ENCODE results near the gene MACROD2. TPM values are rescaled to one million over a fixed set of nuclear protein-coding genes. Genes with fewer than 3 reads are reported as not detected.

MACROD2 gene
- total and polyA plus RNA-seq, 9 donors = 2.0 to 4.9 (median 3.1) TPM

- Histone ChIP-seq H3K27me3 (ENCODE audit: control insufficient read depth, insufficient read depth, low read length) (no peaks in the 10 kb centered on the region), H3K36me3 (ENCODE audit: control insufficient read depth, insufficient read depth, low read length) (no peaks in the 10 kb centered on the region), H3K4me1 (ENCODE audit: control insufficient read depth, insufficient read depth, low read length) (no peaks in the 10 kb centered on the region), H3K4me3 (ENCODE audit: low read length) (no peak overlapping the region), H3K27ac (ENCODE audit: low read length) (no peak overlapping the region), H3K9me3 (replicated peaks; ENCODE audit: control insufficient read depth, low read depth, low read length) (peaks cover 8% of the 10 kb centered on the region)
- peak; percentile 77 for DNase-seq
- WGBS (ENCODE audit: insufficient coverage) = 43% methylated on average over 1 of the region's 2 CpGs
Observed at GRCh38 chr20:15930311-15931305, 1935.3 kb downstream of the MACROD2 start.

DNA sequence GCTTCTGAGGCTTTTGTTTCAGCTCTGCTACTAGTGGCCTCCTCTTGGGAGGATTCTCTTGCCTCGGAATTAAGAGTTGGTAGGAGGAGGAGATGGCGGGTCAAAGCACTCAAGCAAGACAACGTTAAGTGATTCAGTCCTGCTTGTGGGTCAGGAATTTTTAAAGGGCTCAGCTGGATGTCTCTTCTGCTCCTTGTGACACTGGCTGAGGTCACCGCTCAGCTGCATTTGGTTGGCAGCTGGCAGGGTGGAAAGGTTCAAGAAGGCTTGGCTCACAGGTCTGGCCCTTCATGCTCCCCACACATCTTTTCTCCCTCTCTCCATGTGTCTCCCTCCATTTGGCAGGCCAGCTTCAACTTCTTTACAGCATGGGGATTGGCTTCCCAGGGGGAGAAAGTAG is 1936.6 kb downstream of the MACROD2 start:
- DNase-seq = no peak
- Histone ChIP-seq H3K36me3 (ENCODE audit: control insufficient read depth, insufficient read depth, low read length) (no peaks in the 10 kb centered on the region), H3K27me3 (ENCODE audit: control insufficient read depth, insufficient read depth, low read length) (no peaks in the 10 kb centered on the region), H3K27ac (ENCODE audit: low read length) (no peak overlapping the region), H3K4me1 (ENCODE audit: control insufficient read depth, insufficient read depth, low read length) (no peaks in the 10 kb centered on the region), H3K9me3 (replicated peaks; ENCODE audit: control insufficient read depth, low read depth, low read length) (peaks cover 8% of the 10 kb centered on the region), H3K4me3 (ENCODE audit: low read length) (no peak overlapping the region)
- 85% methylated on average over 3 of the region's 4 CpGs for WGBS (ENCODE audit: insufficient coverage)

DNA sequence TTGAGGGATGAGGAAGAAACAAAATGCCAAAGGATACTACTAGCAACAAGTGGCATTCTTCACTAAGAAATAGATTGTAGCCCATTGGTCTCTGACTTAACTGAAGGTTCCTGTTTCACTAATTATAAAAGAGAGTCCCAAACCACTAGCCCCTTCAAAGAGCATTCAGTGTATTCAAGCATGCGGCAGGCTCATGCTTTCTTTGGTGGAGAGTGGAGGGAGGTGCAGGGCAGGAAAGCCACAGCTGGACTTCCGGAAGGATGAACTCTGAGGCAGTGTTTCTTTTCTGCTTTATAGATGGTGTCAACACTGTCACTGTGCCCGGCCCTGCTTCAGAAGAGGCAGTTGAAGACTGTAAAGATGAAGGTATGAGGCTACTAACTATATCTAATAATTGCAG is 1941.9 kb downstream of the MACROD2 start:
- H3K4me1 ChIP-seq (ENCODE audit: control insufficient read depth, insufficient read depth, low read length) = peaks cover 2% of the 10 kb centered on the region
- WGBS (ENCODE audit: insufficient coverage) = no CpG with 5 or more reads among the region's 3 CpGs

DNA sequence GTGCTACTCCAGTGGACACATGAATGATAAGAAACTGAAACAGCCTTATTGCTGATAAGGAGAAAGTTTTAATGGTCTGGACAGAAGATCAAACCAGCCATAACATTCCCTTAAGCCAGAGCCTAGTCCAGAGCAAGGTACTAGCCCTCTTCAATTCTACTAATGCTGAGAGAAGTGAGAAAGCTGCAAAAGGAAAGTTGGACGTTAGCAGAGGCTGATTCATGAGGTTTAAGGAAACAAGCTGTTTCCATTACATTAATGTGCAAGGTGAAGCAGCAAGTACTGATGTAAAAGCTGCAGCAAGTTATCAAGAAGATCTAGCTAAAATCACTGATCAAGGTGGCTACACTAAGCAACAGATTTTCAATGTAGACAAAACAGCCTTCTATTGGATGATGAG is 1943.5 kb downstream of the MACROD2 start:
- H3K4me1 ChIP-seq (ENCODE audit: control insufficient read depth, insufficient read depth, low read length) = peaks cover 2% of the 10 kb centered on the region
- no peaks in the 10 kb centered on the region for H3K27me3 ChIP-seq (ENCODE audit: control insufficient read depth, insufficient read depth, low read length)
- H3K4me3 ChIP-seq (ENCODE audit: low read length) = no peak overlapping the region
- H3K9me3 ChIP-seq (replicated peaks; ENCODE audit: control insufficient read depth, low read depth, low read length) = peaks cover 9% of the 10 kb centered on the region
- no peak overlapping the region for H3K27ac ChIP-seq (ENCODE audit: low read length)
- WGBS (ENCODE audit: insufficient coverage) = no CpG with 5 or more reads among the region's 1 CpG
- DNase-seq = no peak
- H3K36me3 ChIP-seq (ENCODE audit: control insufficient read depth, insufficient read depth, low read length) = no peaks in the 10 kb centered on the region

More for the DNA sequence above, 1941.9 kb downstream of the MACROD2 start:
- Histone ChIP-seq H3K9me3 (replicated peaks; ENCODE audit: control insufficient read depth, low read depth, low read length) (peaks cover 10% of the 10 kb centered on the region), H3K4me3 (ENCODE audit: low read length) (no peak overlapping the region), H3K27ac (ENCODE audit: low read length) (no peak overlapping the region), H3K36me3 (ENCODE audit: control insufficient read depth, insufficient read depth, low read length) (no peaks in the 10 kb centered on the region), H3K27me3 (ENCODE audit: control insufficient read depth, insufficient read depth, low read length) (no peaks in the 10 kb centered on the region)
- DNase-seq = no peak

DNA sequence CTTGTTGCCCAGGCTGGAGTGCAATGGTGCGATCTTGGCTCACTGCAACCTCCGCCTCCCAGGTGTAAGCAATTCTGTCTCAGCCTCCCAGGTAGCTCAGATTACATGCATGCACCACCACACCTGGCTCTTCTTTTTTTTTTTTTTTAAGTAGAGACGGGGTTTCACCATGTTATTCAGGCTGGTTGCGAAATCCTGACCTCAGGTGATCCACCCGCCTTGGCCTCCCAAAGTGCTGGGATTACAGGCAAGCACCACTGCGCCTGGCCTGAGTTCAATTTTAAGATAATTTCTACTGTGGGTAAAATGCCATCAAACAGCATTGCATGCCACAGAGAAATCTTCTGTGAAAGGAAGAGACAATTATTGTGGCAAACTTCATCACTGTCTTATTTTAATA is 1944.8 kb downstream of the MACROD2 start:
- no peak for DNase-seq
- 93% methylated on average over 2 of the region's 6 CpGs for WGBS (ENCODE audit: insufficient coverage)
- Histone ChIP-seq H3K4me3 (ENCODE audit: low read length) (no peak overlapping the region), H3K4me1 (ENCODE audit: control insufficient read depth, insufficient read depth, low read length) (peaks cover 2% of the 10 kb centered on the region), H3K36me3 (ENCODE audit: control insufficient read depth, insufficient read depth, low read length) (no peaks in the 10 kb centered on the region), H3K9me3 (replicated peaks; ENCODE audit: control insufficient read depth, low read depth, low read length) (peaks cover 9% of the 10 kb centered on the region), H3K27ac (ENCODE audit: low read length) (no peak overlapping the region), H3K27me3 (ENCODE audit: control insufficient read depth, insufficient read depth, low read length) (no peaks in the 10 kb centered on the region)

- no peaks in the 10 kb centered on the region for H3K27me3 ChIP-seq (ENCODE audit: control insufficient read depth, insufficient read depth, low read length)
- H3K9me3 ChIP-seq (replicated peaks; ENCODE audit: control insufficient read depth, low read depth, low read length) = peaks cover 9% of the 10 kb centered on the region
- H3K4me1 ChIP-seq (ENCODE audit: control insufficient read depth, insufficient read depth, low read length) = peaks cover 2% of the 10 kb centered on the region
- DNase-seq = peak; percentile 42
- H3K27ac ChIP-seq (ENCODE audit: low read length) = no peak overlapping the region
- WGBS (ENCODE audit: insufficient coverage) = 43% methylated on average over 1 of the region's 1 CpG
- H3K4me3 ChIP-seq (ENCODE audit: low read length) = no peak overlapping the region
- H3K36me3 ChIP-seq (ENCODE audit: control insufficient read depth, insufficient read depth, low read length) = no peaks in the 10 kb centered on the region
Observed at GRCh38 chr20:15942130-15942529, 1946.8 kb downstream of the MACROD2 start.

DNA sequence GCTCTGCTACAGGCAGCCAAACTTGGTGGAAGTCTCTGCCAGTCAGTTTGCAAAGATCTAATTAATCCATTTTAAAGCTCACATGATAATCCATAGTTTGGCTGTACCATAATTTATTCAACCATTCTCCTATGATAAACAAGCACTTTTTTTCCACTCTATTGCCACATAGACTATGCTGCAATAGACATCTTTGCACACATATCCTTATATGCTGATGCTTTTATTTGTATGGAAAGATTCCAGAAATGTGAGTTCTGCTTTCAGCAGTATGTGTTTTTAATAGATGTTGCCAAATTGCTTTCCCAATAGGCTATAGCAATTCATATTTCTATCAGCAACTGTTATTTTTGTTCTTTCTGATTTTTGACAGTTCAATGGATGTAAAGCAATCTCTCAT is 1950.0 kb downstream of the MACROD2 start:
- DNase-seq = peak; percentile 29
- Histone ChIP-seq H3K27me3 (ENCODE audit: control insufficient read depth, insufficient read depth, low read length) (no peaks in the 10 kb centered on the region), H3K9me3 (replicated peaks; ENCODE audit: control insufficient read depth, low read depth, low read length) (no peaks in the 10 kb centered on the region), H3K4me3 (ENCODE audit: low read length) (no peak overlapping the region), H3K36me3 (ENCODE audit: control insufficient read depth, insufficient read depth, low read length) (no peaks in the 10 kb centered on the region), H3K27ac (ENCODE audit: low read length) (no peak overlapping the region), H3K4me1 (ENCODE audit: control insufficient read depth, insufficient read depth, low read length) (peaks cover 2% of the 10 kb centered on the region)

DNA sequence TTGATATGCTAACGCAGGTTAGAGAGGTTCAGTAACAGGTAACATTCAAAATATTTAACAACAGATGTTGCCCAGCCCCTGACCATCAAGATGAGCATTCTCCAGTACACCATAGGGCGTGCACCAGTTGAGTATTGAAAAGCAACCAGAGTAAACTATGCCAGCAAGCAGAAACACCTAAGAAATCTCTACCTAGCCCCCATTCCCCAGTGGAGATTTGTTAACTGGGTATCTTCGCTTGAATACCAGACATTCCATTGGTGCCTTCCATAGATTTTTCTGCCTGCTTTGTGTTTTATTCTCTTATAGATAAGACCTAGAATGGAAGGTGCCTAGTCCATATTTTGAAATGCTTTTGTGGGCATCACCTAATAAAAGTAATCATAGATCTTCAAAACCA is 1954.1 kb downstream of the MACROD2 start:
- Histone ChIP-seq H3K9me3 (replicated peaks; ENCODE audit: control insufficient read depth, low read depth, low read length) (no peaks in the 10 kb centered on the region), H3K27me3 (ENCODE audit: control insufficient read depth, insufficient read depth, low read length) (no peaks in the 10 kb centered on the region), H3K4me3 (ENCODE audit: low read length) (no peak overlapping the region), H3K4me1 (ENCODE audit: control insufficient read depth, insufficient read depth, low read length) (no peaks in the 10 kb centered on the region), H3K36me3 (ENCODE audit: control insufficient read depth, insufficient read depth, low read length) (no peaks in the 10 kb centered on the region), H3K27ac (ENCODE audit: low read length) (no peak overlapping the region)
- no CpG with 5 or more reads among the region's 3 CpGs for WGBS (ENCODE audit: insufficient coverage)
- DNase-seq = no peak

DNA sequence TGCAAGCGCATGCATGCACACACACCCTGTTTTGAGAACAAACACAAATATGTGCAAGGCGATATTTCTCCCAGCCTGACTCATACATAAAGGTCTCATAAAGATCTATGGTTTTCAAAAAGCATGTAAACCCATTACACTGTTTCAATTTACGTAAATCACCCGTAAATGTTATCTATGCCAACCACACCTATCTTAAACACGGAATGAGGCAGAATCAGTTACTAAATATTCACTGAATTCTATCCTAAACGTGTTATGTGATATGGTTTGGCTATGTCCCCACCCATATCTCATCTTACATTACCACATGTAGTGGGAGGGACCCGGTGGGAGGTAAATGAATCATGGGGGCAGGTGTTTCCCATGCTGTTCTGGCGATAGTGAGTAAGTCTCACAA is 1956.3 kb downstream of the MACROD2 start:
- Histone ChIP-seq H3K27ac (ENCODE audit: low read length) (no peak overlapping the region), H3K9me3 (replicated peaks; ENCODE audit: control insufficient read depth, low read depth, low read length) (no peaks in the 10 kb centered on the region), H3K4me3 (ENCODE audit: low read length) (no peak overlapping the region), H3K4me1 (ENCODE audit: control insufficient read depth, insufficient read depth, low read length) (no peaks in the 10 kb centered on the region), H3K36me3 (ENCODE audit: control insufficient read depth, insufficient read depth, low read length) (no peaks in the 10 kb centered on the region), H3K27me3 (ENCODE audit: control insufficient read depth, insufficient read depth, low read length) (no peaks in the 10 kb centered on the region)
- DNase-seq = no peak
- WGBS (ENCODE audit: insufficient coverage) = 100% methylated on average over 1 of the region's 8 CpGs

- Histone ChIP-seq H3K27ac (ENCODE audit: low read length) (no peak overlapping the region), H3K36me3 (ENCODE audit: control insufficient read depth, insufficient read depth, low read length) (no peaks in the 10 kb centered on the region), H3K9me3 (replicated peaks; ENCODE audit: control insufficient read depth, low read depth, low read length) (no peaks in the 10 kb centered on the region), H3K4me1 (ENCODE audit: control insufficient read depth, insufficient read depth, low read length) (no peaks in the 10 kb centered on the region), H3K27me3 (ENCODE audit: control insufficient read depth, insufficient read depth, low read length) (no peaks in the 10 kb centered on the region), H3K4me3 (ENCODE audit: low read length) (no peak overlapping the region)
- 86% methylated on average over 2 of the region's 4 CpGs for WGBS (ENCODE audit: insufficient coverage)
- no peak for DNase-seq
Observed at GRCh38 chr20:15958142-15958541, 1962.8 kb downstream of the MACROD2 start.
